Forelimb muscle (tissue), 1 donor: ENCODE results near the gene SSUH2. TPM values are rescaled to one million over a fixed set of nuclear protein-coding genes. Genes with fewer than 3 reads are reported as not detected.
"Not testable (repeated sequence)": the region's sequence is repeated elsewhere in the genome, so short reads cannot be mapped to it uniquely, and the experiment has no call there.

Source experiments
- DNase-seq: peaks from one replicate; pipeline ENCODE4 v3.0.0-alpha.2; 2013; ENCODE audit warnings: low read depth
- polyA plus RNA-seq: library from polyadenylated mRNA; unstranded; fragments of 120-200 nt; gene quantifications from one replicate; pipeline ENCODE4 v1.2.1, GENCODE V29; 2013; ENCODE audit not compliant: insufficient read length

The SSUH2 gene, protein sequence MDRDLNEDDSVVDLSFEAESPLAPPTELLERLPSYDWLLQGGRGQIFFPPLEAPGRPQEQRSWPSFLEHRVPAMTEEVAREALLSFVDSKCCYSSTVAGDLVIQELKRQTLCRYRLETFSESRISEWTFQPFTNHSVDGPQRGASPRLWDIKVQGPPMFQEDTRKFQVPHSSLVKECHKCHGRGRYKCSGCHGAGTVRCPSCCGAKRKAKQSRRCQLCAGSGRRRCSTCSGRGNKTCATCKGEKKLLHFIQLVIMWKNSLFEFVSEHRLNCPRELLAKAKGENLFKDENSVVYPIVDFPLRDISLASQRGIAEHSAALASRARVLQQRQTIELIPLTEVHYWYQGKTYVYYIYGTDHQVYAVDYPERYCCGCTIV
- polyA plus RNA-seq: 3.5 TPM

DNA sequence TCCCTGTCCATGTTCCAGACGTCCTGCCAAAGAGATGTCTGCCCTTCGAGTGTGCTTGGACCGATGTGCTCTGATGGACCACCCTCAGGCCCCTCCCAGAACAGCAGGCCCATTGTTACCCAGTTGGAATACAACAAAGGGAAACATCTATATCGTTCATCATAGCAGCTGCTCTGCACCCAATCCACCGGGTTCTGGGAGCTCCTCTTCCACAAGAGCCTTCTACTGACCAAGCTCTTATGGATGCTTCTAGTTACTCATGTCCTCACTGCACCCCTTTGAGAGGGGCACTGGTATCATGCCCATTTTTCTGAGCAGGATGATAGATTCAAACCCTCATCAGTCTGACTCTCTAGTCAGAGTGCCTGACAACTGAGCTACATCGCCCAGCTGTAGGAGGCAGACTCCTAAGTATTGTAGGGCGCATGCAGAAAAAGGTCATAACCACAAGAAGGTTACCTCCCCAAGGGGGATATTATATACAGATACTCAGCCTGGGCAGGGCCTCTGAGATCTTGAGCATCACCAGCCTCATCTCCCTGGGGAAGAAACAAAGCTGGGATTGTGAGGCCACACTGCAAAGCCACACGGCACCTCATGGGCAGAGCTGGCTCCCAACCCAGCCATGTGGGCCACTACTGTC is at the start of gene SSUH2:
SSUH2 (minus strand) TSS at position 51 of the 643 bp plus-strand sequence; CDS start at position 11, 40 bp downstream.
- DNase-seq: no peak

DNA sequence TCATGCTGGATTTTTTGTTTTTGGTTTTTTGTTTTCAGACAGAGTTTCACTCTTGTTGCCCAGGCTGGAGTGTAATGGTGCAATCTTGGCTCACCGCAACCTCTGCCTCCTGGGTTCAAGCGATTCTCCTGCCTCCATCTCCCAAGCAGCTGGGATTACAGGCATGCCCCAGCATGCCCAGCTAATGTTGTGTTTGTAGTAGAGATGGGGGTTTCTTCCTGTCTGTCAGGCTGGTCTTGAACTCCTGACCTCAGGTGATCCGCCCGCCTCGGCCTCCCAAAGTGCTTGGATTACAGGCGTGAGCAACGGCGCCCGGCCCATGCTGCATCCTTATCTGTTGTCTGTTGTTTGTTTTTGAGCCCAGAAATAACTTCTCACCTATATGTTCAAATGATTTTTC is 46.7 kb upstream of the SSUH2 start:
- not testable (repeated sequence) for DNase-seq

DNA sequence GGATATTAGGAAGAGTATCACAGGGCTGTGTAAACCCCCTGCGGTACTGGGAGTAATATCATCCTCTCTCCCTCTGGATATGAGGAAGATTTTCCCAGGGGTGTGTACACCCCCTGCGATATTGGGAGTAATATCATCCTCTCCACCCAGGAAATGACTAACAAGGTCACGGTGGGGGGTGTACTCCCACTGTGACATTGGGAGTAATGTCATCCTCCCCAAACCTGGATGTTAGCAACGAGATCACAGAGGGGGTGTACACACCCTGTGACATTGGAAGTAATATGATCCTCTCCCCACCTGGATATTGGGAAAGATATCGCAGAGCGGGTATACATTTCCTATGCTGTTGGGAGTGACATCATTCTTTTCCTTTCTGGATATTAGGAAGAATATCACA is 40.4 kb upstream of the SSUH2 start:
- not testable (repeated sequence) for DNase-seq

DNA sequence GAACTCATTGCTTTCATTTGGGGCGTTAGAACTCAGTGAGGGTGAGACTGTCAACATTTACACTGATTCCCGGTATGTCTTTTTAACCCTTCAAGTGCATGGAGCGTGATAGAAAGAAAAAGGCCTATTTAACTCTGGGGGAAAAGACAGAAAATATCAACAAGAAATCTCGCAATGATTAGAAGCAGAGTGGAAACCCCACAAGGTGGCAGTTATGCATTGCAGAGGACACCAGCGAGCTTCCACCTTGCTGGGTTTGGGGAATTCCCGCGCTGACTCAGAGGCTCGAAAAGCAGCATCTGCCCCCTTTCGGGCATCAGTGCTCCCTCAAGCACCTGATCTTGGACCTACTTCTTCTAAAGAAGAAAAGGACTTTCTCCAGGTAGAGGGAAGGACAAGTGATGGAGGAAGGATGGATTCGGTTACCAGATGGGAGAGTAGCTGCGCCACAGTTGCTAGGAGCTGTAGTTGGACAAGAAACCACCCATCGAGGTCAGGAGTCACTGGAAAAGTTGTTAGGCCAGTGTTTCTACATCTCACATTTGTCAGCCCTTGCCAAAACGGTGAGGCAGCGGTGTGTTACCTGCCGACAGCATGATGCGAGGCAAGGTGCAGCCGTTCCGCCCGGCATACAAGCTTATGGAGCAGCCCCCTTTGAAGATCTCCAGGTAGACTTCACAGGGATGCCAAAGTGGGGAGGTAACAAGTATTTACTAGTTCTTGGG is 38.4 kb upstream of the SSUH2 start:
- not testable (repeated sequence) for DNase-seq

DNA sequence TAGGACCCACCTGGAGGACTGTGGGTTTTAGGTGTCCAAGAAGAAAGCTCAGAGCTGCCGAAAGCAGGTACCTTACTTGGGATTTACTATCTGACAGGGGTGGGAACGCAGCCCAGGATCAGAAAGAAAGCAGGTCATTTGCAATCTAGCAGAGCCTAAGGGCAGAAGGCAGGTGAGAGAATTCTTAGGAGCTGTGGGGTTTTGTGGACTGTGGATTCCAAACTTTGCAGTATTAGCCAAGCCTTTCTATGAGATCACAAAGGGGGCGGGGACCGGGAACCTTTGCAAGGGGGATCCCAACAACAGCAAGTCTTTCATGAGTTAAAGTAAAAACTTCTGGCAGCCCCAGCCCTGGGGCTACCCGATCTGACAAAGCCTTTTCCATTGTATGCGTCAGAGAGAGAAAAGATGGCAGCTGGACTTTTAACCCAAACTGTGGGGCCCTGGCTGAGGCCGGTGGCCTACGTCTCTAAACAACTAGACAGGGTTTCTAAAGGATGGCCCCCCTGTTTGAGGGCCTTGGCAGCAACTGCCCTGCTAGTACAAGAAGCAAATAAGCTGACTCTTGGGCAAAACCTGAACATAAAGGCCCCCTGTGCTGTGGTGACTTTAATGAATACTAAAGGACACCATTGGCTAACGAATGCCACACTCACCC is 37.4 kb upstream of the SSUH2 start:
- DNase-seq: not testable (repeated sequence)

DNA sequence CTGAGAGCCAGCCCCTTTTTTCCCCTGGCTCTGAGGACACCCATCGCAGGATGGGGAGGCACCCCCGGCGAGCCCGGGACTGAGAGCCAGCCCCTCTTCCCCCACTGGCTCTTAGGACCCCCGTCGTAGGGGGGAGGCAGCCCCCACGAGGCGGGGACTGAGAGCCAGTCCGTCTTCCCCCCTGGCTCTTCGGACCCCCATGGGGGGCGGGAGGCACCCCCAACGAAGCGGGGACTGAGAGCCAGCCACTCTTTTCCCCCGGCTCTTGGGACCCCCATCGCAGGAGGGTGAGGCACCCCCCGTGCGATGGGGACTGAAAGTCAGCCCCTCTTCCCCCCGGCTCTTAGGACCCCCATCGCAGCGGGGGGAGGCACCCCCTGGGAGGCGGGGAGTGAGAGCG is 36.8 kb upstream of the SSUH2 start:
- no peak for DNase-seq

DNA sequence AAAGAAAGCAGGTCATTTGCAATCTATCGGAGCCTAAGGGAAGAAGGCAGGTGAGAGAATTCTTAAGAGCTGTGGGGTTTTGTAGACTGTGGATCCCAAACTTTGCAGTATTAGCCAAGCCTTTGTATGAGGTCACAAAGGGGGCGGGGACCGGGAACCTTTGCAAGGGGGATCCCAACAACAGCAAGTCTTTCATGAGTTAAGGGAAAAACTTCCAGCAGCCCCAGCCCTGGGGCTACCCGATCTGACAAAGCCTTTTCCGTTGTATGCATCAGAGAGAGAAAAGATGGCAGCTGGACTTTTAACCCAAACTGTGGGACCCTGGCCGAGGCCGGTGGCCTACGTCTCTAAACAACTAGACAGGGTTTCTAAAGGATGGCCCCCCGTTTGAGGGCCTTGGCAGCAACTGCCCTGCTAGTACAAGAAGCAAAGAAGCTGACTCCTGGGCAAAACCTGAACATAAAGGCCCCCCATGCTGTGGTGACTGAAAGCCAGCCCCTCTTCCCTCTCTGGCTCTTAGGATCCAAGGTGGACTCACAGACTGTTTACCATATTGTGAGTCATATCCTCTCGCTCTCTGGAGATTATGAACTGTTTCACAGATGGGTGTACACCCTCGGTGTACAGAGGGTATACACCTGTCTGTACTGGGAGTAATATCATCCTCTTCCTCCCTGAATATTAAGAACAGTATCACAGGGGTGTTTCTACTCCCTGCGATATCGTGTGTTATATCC is 35.4 kb upstream of the SSUH2 start:
- not testable (repeated sequence) for DNase-seq

DNA sequence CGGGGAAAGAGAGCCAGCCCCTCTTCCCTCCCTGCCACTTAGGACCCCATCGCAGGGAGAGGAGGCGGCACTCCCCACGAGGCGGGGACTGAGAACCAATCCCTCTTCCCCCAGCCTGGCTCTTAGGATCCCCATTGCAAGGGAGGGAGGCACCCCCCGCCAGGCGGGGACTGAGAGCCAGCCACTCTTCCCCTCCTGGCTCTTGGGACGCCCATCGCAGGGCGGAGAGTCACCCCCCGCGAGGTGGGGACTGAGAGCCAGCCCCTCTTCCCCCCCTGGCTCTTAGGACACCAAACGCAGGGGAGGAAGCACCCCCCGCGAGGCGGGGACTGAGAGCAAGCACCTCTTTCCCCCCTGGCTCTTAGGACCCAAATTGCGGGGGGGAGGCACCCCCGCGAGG is 34.2 kb upstream of the SSUH2 start:
- no peak for DNase-seq

DNA sequence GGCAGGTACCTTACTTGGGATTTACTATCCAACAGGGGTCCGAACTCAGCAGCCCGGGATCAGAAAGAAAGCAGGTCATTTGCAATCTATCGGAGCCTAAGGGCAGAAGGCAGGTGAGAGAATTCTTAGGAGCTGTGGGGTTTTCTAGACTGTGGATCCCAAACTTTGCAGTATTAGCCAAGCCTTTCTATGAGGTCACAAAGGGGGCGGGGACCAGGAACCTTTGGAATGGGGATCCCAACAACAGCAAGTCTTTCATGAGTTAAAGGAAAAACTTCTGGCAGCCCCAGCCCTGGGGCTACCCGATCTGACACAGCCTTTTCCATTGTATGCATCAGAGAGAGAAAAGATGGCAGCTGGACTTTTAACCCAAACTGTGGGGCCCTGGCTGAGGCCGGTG is 32.7 kb upstream of the SSUH2 start:
- DNase-seq: not testable (repeated sequence)

DNA sequence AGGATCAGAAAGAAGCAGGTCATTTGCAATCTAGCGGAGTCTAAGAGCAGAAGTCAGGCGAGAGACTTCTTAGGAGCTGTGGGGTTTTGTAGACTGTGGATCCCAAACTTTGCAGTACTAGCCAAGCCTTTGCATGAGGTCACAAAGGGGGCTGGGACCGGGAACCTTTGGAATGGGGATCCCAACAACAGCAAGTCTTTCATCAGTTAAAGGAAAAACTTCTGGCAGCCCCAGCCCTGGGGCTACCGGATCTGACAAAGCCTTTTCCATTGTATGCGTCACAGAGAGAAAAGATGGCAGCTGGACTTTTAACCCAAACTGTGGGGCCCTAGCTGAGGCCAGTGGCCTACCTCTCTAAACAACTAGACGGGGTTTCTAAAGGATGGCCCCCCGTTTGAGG is 31.0 kb upstream of the SSUH2 start:
- DNase-seq: not testable (repeated sequence)

DNA sequence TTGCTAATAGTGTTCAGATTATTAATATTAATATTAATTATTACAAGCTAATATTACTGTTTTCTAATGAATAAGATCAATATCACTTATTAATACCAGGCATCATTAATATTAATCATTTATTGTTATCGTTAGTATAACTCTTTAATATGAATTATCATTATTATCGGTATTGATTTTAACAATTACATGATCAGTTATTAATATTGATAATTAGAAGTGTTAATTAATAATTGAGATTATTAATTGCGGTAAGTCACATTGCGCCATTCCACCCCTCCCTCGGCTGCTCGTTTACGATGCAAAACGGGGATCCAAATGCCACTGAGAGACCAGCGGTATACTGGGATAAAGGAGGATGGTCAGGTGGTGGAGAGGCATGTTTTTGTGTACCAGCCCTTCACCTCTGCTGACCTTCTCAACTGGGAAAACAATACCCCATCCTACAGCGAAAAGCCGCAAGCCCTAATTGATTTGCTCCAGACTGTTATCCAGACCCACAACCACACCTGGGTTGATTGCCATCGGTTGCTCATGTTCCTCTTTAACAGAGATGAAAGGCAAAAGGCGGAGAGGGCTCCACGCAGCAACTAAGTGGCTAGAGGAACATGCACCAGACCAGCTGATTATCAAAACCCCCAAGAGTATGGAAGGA is 28.6 kb upstream of the SSUH2 start:
- no peak for DNase-seq

DNA sequence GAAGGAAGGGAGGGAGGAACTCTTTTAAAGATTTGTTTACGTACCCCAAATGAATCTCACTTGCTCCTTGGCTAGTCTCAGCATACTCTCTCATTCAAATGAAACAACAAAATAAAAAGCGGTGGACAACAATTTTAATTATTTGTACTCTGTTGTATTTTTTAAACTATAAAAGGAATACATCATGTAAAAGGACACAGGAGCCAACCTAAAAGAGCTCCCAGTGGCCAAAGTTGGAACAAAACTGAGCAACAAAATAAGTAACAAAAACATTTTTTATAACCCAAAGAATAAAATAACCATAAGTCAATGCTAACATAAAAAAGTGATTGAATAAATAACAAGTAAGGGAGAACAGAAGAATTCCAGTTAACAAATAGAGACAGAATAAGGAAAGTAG is 24.4 kb upstream of the SSUH2 start:
- no peak for DNase-seq

DNA sequence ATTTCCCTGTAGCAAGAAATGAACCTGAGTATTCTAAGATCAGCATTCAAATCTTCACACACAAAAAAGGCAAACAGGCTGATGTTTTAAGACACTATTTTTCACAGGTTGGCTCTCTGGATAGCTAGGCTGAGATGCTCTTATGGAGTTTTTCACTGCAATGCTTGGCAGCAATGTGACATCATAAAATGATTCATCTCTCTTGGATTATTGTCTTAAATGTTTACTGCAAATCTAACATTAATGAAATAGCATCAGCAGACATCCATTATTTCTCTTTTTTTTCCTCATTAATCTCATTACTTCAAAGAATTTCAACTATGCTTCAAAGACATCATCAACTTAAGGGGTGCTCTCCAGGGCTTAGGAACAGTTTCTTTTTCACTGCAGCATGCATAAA is 23.6 kb upstream of the SSUH2 start:
- no peak for DNase-seq

DNA sequence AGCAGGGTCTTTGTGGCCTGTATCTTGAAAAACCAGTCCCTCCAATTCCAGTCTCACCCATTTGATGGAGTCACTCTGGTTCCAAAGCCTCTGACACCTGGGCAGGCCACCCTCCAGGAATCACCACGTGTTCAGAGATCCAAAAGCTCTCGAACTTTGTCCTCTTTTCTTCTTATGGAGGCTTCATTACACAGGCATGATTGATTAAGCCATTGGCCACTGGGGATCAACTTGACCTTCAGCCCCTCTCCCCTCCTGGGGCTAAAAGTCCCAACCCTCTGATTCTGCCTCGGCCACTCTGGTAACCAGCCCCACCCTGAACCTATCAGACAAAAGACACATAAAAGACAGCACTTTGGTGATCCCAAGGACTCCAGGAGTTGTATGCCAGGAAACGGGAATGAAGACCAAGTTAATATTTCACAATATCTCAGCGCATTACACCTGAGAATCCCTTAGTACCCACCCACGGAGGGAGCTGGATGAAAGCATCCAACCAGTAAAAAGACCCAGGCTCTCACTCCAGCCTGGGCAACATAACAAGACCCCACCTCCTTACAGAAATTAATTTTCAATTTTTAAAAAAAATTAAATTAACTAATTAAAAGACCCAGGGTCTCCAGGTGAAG is 23.0 kb upstream of the SSUH2 start:
- DNase-seq: no peak

DNA sequence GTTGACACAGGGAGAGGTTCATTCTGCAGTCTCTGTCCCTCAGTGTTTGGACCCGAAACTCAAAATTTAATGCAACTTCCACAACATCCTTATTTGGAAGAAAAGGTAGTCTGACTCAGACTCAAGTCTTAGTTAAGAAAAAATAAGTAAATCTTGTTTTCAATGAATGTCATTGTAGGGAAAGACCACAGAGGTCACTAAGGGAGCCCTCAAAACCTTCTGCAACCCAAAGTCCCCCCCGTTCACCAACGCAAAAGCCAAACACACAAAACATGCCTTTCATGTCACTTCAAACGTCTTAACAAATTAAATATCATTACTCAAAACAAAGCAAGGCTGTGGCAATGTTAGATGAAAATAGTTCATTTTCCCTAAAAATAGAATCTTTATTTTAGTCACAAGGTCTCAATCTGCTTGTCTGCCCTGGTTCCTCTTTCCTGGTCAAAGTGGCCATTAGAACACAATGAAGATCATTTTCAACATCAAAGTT is 20.9 kb upstream of the SSUH2 start:
- no peak for DNase-seq

DNA sequence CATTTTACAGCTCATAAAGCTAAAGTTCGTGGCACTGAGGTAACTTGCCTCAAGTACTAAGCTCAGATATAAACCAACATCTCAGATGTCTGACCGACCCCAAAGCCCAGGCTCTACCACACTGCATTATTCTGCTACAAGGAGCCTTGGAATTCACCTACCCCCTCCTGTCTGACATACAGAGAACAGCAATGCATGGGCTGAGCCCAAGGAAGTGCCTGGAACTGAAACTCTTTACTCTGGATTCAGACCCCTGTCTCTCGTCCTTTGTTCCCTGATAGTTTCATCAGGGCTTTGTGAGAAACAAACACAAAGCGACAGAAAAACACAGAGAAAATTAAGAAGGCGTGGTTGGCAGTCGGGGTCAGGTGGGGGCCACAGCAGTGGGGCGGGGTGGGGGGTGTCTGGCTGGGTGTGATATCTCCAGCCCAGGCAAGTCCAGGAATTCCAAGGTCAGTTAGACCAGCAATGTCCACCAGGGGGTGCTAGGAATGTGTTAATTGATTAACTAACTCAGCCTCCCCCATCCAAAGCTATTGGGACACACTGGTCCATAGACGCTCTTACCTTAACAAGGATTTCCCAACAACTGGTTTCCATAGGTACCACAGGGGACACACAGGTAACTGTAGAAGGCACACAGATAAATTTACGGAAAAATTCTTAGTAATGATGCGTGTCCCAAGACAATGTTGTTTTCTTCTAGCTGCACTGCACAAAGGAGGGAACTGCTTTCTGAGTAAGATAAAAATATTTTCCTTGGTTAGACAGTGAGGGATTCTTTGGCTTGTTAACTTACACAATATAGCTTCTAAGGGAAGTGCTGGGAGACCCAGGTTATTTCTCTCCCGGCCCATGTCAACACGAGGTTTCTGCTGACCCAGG is 18.8 kb upstream of the SSUH2 start:
- no peak for DNase-seq

DNA sequence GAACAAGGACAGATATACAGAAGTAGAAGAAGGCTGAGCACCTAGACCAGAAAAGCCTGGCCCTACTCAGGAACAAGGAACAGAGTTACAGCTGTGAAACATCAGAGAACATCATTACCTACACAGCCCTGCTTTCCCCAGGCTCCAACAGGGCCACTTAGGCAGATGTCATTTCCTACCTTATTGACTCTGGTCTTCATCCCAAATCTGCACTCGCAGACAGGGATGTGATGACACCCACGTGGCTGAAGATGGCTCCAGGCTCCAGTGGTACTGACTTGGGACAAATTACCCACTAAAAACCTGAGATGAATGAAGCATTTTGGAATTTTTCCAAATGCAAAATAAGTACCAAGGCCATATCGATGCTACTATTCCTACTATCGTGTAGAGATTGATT is 18.0 kb upstream of the SSUH2 start:
- DNase-seq: no peak

DNA sequence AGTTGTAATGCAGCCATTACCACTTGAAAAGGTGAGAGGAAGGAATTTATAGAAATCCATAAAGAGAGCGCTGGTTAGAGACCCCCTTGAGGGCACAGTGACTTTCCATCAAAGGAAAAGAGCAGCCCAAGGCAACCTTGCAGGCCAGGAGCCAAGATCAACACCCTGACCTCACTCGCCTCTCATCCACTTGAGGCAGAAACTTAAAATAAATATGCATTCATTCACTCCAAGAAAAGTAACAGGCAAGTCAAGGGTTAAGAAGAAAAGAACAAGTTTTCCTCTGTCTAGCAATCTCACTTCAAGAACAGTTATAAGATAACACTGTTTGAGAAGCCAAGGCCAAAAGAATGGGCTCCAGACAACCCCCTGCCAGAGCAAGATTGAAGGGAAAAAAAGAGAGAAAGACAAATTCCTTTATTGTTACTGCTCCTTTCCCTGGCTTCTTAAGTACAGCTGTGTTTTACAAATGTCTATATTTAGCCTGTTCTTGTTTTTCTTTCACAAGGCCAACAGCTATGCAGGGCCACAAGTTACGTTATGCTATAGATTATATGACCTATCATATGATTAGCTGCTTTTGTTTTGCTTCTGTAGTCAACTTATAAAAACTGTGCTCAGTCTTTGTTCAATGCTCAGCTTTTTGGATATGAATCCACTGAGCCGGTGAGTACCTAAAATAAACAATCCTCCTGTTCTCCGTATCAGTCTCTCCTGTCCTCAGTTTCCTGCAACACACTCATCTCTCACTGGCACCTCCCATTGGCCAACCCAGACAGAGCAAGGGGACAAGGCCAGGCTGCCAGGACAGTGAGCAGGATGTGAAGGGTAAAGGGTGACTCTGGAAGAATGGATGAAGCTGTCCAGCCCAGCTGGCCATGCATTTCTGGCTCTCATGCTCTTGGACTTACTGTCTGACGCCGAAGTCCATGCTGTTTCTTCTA is 15.8 kb upstream of the SSUH2 start:
- DNase-seq: no peak
